NB4 (cell line): ENCODE data around the gene A2M.

Experiments used
- MYC ChIP-seq: IDR thresholded peaks from 2 replicates; pipeline ENCODE4 v1.6.1; 2011; ENCODE audit warnings: low read depth, low read length
- POLR2A ChIP-seq: IDR thresholded peaks from 2 replicates; pipeline ENCODE4 v1.6.1; 2011; ENCODE audit warnings: mild to moderate bottlenecking; ENCODE audit not compliant: insufficient read length; ENCODE audit errors: extremely low read depth
- TF ChIP-seq, protein P1 (sequence below): IDR thresholded peaks from one replicate; pipeline ENCODE4 v1.5.1; 2012; ENCODE audit warnings: low read depth, low read length
- TF ChIP-seq, protein P2 (sequence below): IDR thresholded peaks from 2 replicates; pipeline ENCODE4 v1.6.1; 2011; ENCODE audit warnings: low read depth, low read length

DNA sequence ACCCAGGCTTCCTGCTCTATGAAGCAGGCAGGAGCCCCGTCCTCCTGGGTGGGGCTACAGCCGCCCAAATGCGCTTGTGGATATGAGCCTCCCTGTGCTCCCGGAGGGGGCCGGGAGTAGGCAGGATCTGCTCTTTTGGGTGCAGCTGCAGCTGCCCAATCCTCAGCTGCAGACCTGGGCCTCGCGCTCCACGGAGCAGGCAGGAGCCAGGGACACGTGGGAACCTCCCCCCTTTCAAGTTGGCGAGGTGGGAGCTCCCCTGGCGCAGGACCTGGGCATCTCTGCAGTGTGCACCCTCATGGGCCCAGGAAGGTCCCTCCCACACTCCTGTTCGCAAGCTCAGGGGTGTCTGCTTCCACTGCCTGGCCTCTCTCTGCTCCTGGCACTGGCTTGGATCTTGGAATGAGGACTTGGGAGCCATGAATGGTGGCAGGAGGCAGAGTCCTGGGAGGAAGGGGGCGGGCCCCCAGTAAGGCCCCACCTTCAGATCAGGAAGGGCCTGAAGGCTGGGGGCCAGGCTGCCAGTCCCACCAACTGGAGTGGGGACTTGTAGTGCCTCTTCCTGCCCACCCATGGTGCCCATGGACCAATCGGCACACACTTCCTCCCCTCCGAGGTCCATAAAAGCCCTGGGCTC, 65.1 kb downstream of the A2M start:
- TF ChIP-seq, protein P1, sequence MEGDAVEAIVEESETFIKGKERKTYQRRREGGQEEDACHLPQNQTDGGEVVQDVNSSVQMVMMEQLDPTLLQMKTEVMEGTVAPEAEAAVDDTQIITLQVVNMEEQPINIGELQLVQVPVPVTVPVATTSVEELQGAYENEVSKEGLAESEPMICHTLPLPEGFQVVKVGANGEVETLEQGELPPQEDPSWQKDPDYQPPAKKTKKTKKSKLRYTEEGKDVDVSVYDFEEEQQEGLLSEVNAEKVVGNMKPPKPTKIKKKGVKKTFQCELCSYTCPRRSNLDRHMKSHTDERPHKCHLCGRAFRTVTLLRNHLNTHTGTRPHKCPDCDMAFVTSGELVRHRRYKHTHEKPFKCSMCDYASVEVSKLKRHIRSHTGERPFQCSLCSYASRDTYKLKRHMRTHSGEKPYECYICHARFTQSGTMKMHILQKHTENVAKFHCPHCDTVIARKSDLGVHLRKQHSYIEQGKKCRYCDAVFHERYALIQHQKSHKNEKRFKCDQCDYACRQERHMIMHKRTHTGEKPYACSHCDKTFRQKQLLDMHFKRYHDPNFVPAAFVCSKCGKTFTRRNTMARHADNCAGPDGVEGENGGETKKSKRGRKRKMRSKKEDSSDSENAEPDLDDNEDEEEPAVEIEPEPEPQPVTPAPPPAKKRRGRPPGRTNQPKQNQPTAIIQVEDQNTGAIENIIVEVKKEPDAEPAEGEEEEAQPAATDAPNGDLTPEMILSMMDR, result no peak
- TF ChIP-seq POLR2A (no peak), MYC (no peak)
- TF ChIP-seq, protein P2, sequence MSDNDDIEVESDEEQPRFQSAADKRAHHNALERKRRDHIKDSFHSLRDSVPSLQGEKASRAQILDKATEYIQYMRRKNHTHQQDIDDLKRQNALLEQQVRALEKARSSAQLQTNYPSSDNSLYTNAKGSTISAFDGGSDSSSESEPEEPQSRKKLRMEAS, result no peak
